K562 treated with DMSO at 1 percent for 4 hours (cell line): ENCODE results near the gene PSMB5. TPM values are rescaled to one million over a fixed set of nuclear protein-coding genes. Genes with fewer than 3 reads are reported as not detected.

Source experiments
- total RNA-seq: library from RNA; unstranded; fragments of 300-600 nt; gene quantifications from 2 replicates; pipeline ENCODE4 v1.2.3, GENCODE V29; 2022; ENCODE audit not compliant: insufficient read depth

The PSMB5 gene
- total RNA-seq = 132 and 139 TPM in 2 replicates

GRCh38 chr14:23034498-23035302, at the start of gene PSMB5:
Gene PSMB5 (minus strand): TSS chr14:23034900. CDS start chr14:23034881, 19 bp downstream.

GRCh38 chr14:23056956-23057756, 22.5 kb upstream of the PSMB5 start, which contains the start of gene CDH24:
Gene CDH24 (minus strand): TSS chr14:23057520. CDS start chr14:23055733, 1,787 bp downstream.

GRCh38 chr14:23042162-23042965, 7.7 kb upstream of the PSMB5 start, which contains the start of gene PSMB11:
Gene PSMB11 (plus strand): TSS chr14:23042212. CDS start chr14:23042226, 14 bp downstream.

GRCh38 chr14:23009939-23010726, 24.6 kb downstream of the PSMB5 start, which contains the start of gene C14orf93:
Gene C14orf93 (minus strand): TSS chr14:23010143. CDS start chr14:22999023, 11,120 bp downstream.

GRCh38 chr14:22982477-22983245, 52.0 kb downstream of the PSMB5 start, which contains the start of gene AJUBA:
Gene AJUBA (minus strand): TSS chr14:22982551. CDS start chr14:22982266, 285 bp downstream.

Other genes starting within 250 kb of the PSMB5 start
- 1.6 and 1.8 TPM in 2 replicates for gene SLC7A7, start 219.5 kb downstream of the PSMB5 start, total RNA-seq
- 95.9 and 102 TPM in 2 replicates for gene MRPL52, start 205.0 kb downstream of the PSMB5 start, total RNA-seq
- gene MMP14, start 198.3 kb downstream of the PSMB5 start, total RNA-seq = 3.7 and 4.5 TPM in 2 replicates
- gene LRP10, start 163.2 kb downstream of the PSMB5 start, total RNA-seq = 40.9 and 49.4 TPM in 2 replicates
- 2.6 and 3.2 TPM in 2 replicates for gene REM2, start 151.7 kb downstream of the PSMB5 start, total RNA-seq
- 21.8 and 38.3 TPM in 2 replicates for gene RBM23, start 115.8 kb downstream of the PSMB5 start, total RNA-seq
- 89.0 and 103 TPM in 2 replicates for gene PRMT5, start 105.5 kb downstream of the PSMB5 start, total RNA-seq
- gene HAUS4, start 77.8 kb downstream of the PSMB5 start, total RNA-seq = 95.0 and 103 TPM in 2 replicates
- gene AJUBA, start 52.3 kb downstream of the PSMB5 start, total RNA-seq = 22.0 and 24.4 TPM in 2 replicates
- gene C14orf93, start 24.8 kb downstream of the PSMB5 start, total RNA-seq = 20.4 and 22.2 TPM in 2 replicates
- gene PSMB11, start 7.3 kb upstream of the PSMB5 start, total RNA-seq = not detected in 2 replicates
- 15.0 and 18.2 TPM in 2 replicates for gene CDH24, start 22.6 kb upstream of the PSMB5 start, total RNA-seq
- 81.9 and 107 TPM in 2 replicates for gene ACIN1, start 60.2 kb upstream of the PSMB5 start, total RNA-seq
- 37.4 and 41.8 TPM in 2 replicates for gene C14orf119, start 60.6 kb upstream of the PSMB5 start, total RNA-seq
- gene CIROP, start 70.1 kb upstream of the PSMB5 start, total RNA-seq = not detected in 2 replicates
- gene CEBPE, start 84.4 kb upstream of the PSMB5 start, total RNA-seq = not detected in 2 replicates
- 3.0 and 7.0 TPM in 2 replicates for gene SLC7A8, start 148.8 kb upstream of the PSMB5 start, total RNA-seq
- not detected in 2 replicates for gene RNF212B, start 203.0 kb upstream of the PSMB5 start, total RNA-seq